PC-3 (cell line): ENCODE measurements around the gene KLHL30. TPM values are rescaled to one million over a fixed set of nuclear protein-coding genes. Genes with fewer than 3 reads are reported as not detected.

Source experiments
- ATAC-seq: fragments of 200-7000 bp; cut with Tn5 transposase; 2 replicates; pipeline ENCODE4 v1.9.1; 2020; ENCODE audit warnings: mild to moderate bottlenecking, moderate library complexity
- BruUV-seq: library from RNA; stranded (reverse); fragments of 400-500 nt; replicated peaks from 2 replicates; lab custom pipeline; 2021; lab: Mats Ljungman, UMichigan
- CTCF ChIA-PET: fragments of 300-600 bp; sonication (Branson Sonifier 250); formaldehyde crosslinking; loops from one replicate; lab custom pipeline; 2022; ENCODE audit warnings: antibody characterized with exemption; lab: Charles Lee
- POLR2A ChIA-PET: fragments of 300-600 bp; sonication (Branson Sonifier 250); formaldehyde crosslinking; loops from one replicate; lab custom pipeline; 2022; ENCODE audit warnings: antibody characterized with exemption; ENCODE audit not compliant: unreplicated experiment; lab: Charles Lee
- DNase-seq: peaks from one replicate; pipeline ENCODE4 v3.0.0-alpha.2; 2015
- H2AFZ ChIP-seq: fragments of 300-600 bp; sonication (generic); 2 replicates; pipeline ENCODE4 v1.6.0; 2016; ENCODE audit warnings: antibody characterized with exemption, low read length
- H3F3A ChIP-seq: fragments of 300-600 bp; sonication (generic); one replicate; pipeline ENCODE4 v1.6.0; 2017; ENCODE audit warnings: antibody characterized with exemption, low read length, control low read depth, mild to moderate bottlenecking; ENCODE audit not compliant: unreplicated experiment
- H3K27ac ChIP-seq: fragments of 300-600 bp; sonication (generic); 2 replicates; pipeline ENCODE4 v1.5.1; 2016; ENCODE audit warnings: mild to moderate bottlenecking, low read length
- H3K27me3 ChIP-seq: fragments of 300-600 bp; sonication (generic); 2 replicates; pipeline ENCODE4 v1.6.1; 2016; ENCODE audit warnings: low read length, mixed read lengths
- H3K36me3 ChIP-seq: fragments of 300-600 bp; sonication (generic); 2 replicates; pipeline ENCODE4 v1.6.1; 2016; ENCODE audit warnings: low read depth, mixed run types, low read length, mixed read lengths
- H3K4me1 ChIP-seq: fragments of 300-600 bp; sonication (generic); 2 replicates; pipeline ENCODE4 v1.5.1; 2016; ENCODE audit warnings: low read length; ENCODE audit not compliant: insufficient read depth
- H3K4me2 ChIP-seq: fragments of 300-600 bp; sonication (generic); 2 replicates; pipeline ENCODE4 v1.6.0; 2016; ENCODE audit warnings: low read length
- H3K4me3 ChIP-seq: fragments of 300-600 bp; sonication (generic); 2 replicates; pipeline ENCODE4 v1.5.1; 2016; ENCODE audit warnings: mild to moderate bottlenecking, low read length, mixed read lengths
- H3K79me2 ChIP-seq: fragments of 300-600 bp; sonication (generic); 2 replicates; pipeline ENCODE4 v1.6.1; 2017; ENCODE audit warnings: low read length, mixed read lengths
- H3K9ac ChIP-seq: fragments of 300-600 bp; sonication (generic); 2 replicates; pipeline ENCODE4 v1.6.0; 2016; ENCODE audit warnings: mild to moderate bottlenecking, low read length
- H3K9me2 ChIP-seq: fragments of 300-600 bp; sonication (generic); replicated peaks from 2 replicates; pipeline ENCODE4 v1.6.1; 2016; ENCODE audit warnings: mixed run types, low read length, mixed read lengths
- H3K9me3 ChIP-seq: fragments of 300-600 bp; sonication (generic); 2 replicates; pipeline ENCODE4 v1.6.1; 2016; ENCODE audit warnings: low read length, mixed read lengths
- H4K20me1 ChIP-seq: fragments of 300-600 bp; sonication (generic); 2 replicates; pipeline ENCODE4 v1.6.1; 2016; ENCODE audit warnings: low read length, mixed read lengths
- CTCF ChIP-seq: fragments of 300-600 bp; sonication (generic); conservative IDR thresholded peaks from 2 replicates; pipeline ENCODE4 v1.5.1; 2017; ENCODE audit warnings: antibody characterized with exemption, low read depth, mild to moderate bottlenecking, low read length
- EZH2 ChIP-seq: fragments of 300-600 bp; sonication (generic); IDR thresholded peaks from one replicate; pipeline ENCODE4 v1.6.1; 2017; ENCODE audit warnings: antibody characterized with exemption, mild to moderate bottlenecking, low read length; ENCODE audit not compliant: unreplicated experiment
- EZH2phosphoT487 ChIP-seq: fragments of 300-600 bp; sonication (generic); IDR thresholded peaks from 2 replicates; pipeline ENCODE4 v1.6.1; 2018; ENCODE audit warnings: mild to moderate bottlenecking, antibody characterized with exemption, low read length, borderline replicate concordance
- intact Hi-C: fragments of 100-400 bp; cut with micrococcal nuclease; formaldehyde crosslinking; loops from 2 replicates; pipeline ENCODE4 v1.9.0; 2023
- total RNA-seq: library from RNA; depleted of rRNA; stranded (reverse); fragments of >200 nt; gene quantifications from 2 replicates; pipeline ENCODE4 v1.2.3, GENCODE V29; 2014

KLHL30 gene
- total RNA-seq, 1 experiment from 2014 or later, result not detected

- H3K27ac ChIP-seq, result no peak overlapping the region
- H3K9ac ChIP-seq, result no peak overlapping the region
- H2AFZ ChIP-seq, result 0 out of 2 replicates have a peak overlapping the region, but pooled peaks have one; percentile 39
These were observed 4.1 kb downstream of the KLHL30 start for GRCh38 chr2:238142382-238143205.

DNA sequence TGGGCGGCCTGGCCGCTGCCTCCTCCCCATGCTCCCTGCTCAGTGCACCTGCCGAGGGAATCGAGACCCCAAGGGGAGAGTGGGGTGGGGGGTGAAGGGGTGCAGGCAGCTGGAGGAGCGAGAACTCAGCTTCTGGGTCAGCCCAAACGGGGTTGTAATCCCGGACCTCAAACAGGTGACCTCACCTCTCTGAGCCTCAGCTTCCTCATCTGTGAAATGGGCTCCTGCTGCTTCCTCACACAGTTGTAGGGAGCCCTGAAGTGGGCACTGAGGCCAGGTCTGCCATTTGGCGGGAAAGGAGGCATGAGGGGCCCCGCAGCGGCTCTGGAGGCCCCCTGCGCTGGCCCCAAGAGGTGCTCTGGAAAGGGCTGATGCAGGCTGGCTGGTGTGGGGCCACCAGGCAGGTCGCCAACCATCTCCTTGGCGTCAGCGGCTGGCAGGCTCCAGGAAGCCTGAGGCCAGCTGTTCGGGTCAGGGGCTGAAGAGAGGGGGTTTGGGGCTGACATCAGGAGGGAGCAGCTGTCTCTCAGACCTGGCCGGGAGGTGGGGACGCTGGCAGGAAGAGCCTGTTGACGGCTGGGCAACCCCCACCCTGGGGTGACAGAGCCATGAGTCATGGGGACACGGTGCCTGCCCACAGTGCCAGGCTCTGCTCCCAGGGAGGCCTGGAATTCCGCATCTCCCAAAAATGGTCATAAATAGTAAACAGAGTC lies 4.9 kb downstream of the KLHL30 start:
- H3K27me3 ChIP-seq, result no peaks in the 10 kb centered on the region
- CTCF ChIA-PET, result no interaction called here
- H3K79me2 ChIP-seq, result no peaks in the 10 kb centered on the region
- peak overlapping the region; percentile 72 for H3K4me2 ChIP-seq
- DNase-seq, result peak; percentile 92
- H2AFZ ChIP-seq, result no peak overlapping the region
- intact Hi-C loops, result no loop called here
- H3K4me1 ChIP-seq, result peaks cover 30% of the 10 kb centered on the region
- H3K27ac ChIP-seq, result no peak overlapping the region
- H3K9me2 ChIP-seq, result no peaks in the 10 kb centered on the region
- H3K9ac ChIP-seq, result no peak overlapping the region
- no peaks in the 10 kb centered on the region for H4K20me1 ChIP-seq
- TF ChIP-seq EZH2phosphoT487, result no peak
- peak; percentile 74 for ATAC-seq
- no peaks in the 10 kb centered on the region for H3F3A ChIP-seq
- H3K36me3 ChIP-seq, result no peaks in the 10 kb centered on the region
- H3K9me3 ChIP-seq, result no peaks in the 10 kb centered on the region
- no TSS peak for BruUV-seq
- POLR2A ChIA-PET, result no interaction called here
- H3K4me3 ChIP-seq, result no peak overlapping the region; the same call in 1 of the 2 replicates

More at GRCh38 chr2:238142382-238143205, 4.1 kb downstream of the KLHL30 start:
- no peak for DNase-seq
- Histone ChIP-seq H3K36me3 (no peaks in the 10 kb centered on the region), H4K20me1 (no peaks in the 10 kb centered on the region), H3K4me3 (no peak overlapping the region), H3K79me2 (no peaks in the 10 kb centered on the region), H3K9me3 (no peaks in the 10 kb centered on the region), H3K4me1 (peaks cover 30% of the 10 kb centered on the region), H3K9me2 (no peaks in the 10 kb centered on the region), H3F3A (no peaks in the 10 kb centered on the region), H3K27me3 (no peaks in the 10 kb centered on the region), H3K4me2 (peak overlapping the region; percentile 68)
- TF ChIP-seq CTCF, result no peak
- TF ChIP-seq EZH2, result no peak
- no peak for TF ChIP-seq EZH2phosphoT487
- CTCF ChIA-PET, result no interaction called here
- intact Hi-C loops, result no loop called here
- peak; percentile 8; the same call in 1 of the 2 replicates for ATAC-seq
- BruUV-seq, result no TSS peak
- POLR2A ChIA-PET, result no interaction called here

- Histone ChIP-seq H3K4me1 (peaks cover 30% of the 10 kb centered on the region), H3K9ac (no peak overlapping the region), H3K9me3 (no peaks in the 10 kb centered on the region), H3K4me2 (peak overlapping the region; percentile 72; the same call in 1 of the 2 replicates), H2AFZ (no peak overlapping the region), H3K4me3 (no peak overlapping the region), H3K9me2 (no peaks in the 10 kb centered on the region), H3K79me2 (no peaks in the 10 kb centered on the region), H3K27ac (no peak overlapping the region), H3F3A (no peaks in the 10 kb centered on the region), H3K27me3 (no peaks in the 10 kb centered on the region), H3K36me3 (no peaks in the 10 kb centered on the region), H4K20me1 (no peaks in the 10 kb centered on the region)
- intact Hi-C loops, result no loop called here
- POLR2A ChIA-PET, result no interaction called here
- DNase-seq (no peak), ATAC-seq (no peak)
- CTCF ChIA-PET, result no interaction called here
- no peak for TF ChIP-seq CTCF
- TF ChIP-seq EZH2phosphoT487, result no peak
- no peak for TF ChIP-seq EZH2
- BruUV-seq, result no TSS peak
These were observed 5.8 kb downstream of the KLHL30 start for GRCh38 chr2:238144262-238144661.
